Ovary (tissue), 9 donors: Measurements from ENCODE around the gene ELP5. TPM values are rescaled to one million over a fixed set of nuclear protein-coding genes. Genes with fewer than 3 reads are reported as not detected.

ENCODE experiments used
- DNase-seq, 5 donors: peaks; one replicate each; pipeline ENCODE4 v3.0.0-alpha.2; 2019 to 2020
- H3K27ac ChIP-seq, 2 donors: fragments of 200-600 bp; one replicate each; pipeline versions ENCODE4 v1.5.1 to v1.8.0; 2019 to 2022
- H3K27me3 ChIP-seq: fragments of 200-600 bp; one replicate; pipeline ENCODE4 v1.8.0; 2022
- H3K36me3 ChIP-seq: fragments of 200-600 bp; sonication (generic); one replicate; pipeline ENCODE4 v1.5.1; 2019
- H3K4me1 ChIP-seq: one replicate; pipeline ENCODE4 v1.8.1; 2013; ENCODE audit warnings: mild to moderate bottlenecking, moderate library complexity; ENCODE audit not compliant: insufficient read depth
- H3K4me3 ChIP-seq: fragments of 200-600 bp; sonication (generic); one replicate; pipeline ENCODE4 v1.5.1; 2017
- H3K9me3 ChIP-seq, 2 donors: fragments of 200-600 bp in 1 of 2; sonication (generic) in 1 of 2; one replicate each; pipeline versions ENCODE4 v1.5.1 to v1.8.1; 2013 to 2019; ENCODE audit warnings: mild to moderate bottlenecking in 1 of 2, moderate library complexity in 1 of 2
- EP300 ChIP-seq: sonication (generic); formaldehyde crosslinking; IDR thresholded peaks from one replicate; pipeline ENCODE4 v1.6.1; 2017; ENCODE audit warnings: antibody characterized with exemption
- POLR2A ChIP-seq: fragments of 450-650 bp; IDR thresholded peaks from one replicate; pipeline ENCODE4 v1.6.1; 2017; ENCODE audit warnings: antibody characterized with exemption, mild to moderate bottlenecking, moderate library complexity
- WGBS, 3 donors: extraction: QIAGEN DNeasy Blood & Tissue Kit in 1 of 3; methylation state at CpG; one replicate each; pipeline versions ENCODE4 v1.1.5 to v1.1.7; 2013 to 2017; 5-methylcytosine and 5-hydroxymethylcytosine counted together
- intact Hi-C, 4 donors: fragments of 100-400 bp; cut with DNase I; formaldehyde crosslinking; loops; one replicate each; pipeline versions ENCODE4 v1.11.0 to v1.15.1; 2022 to 2023
- polyA plus RNA-seq, 2 donors: library from polyadenylated mRNA; stranded (reverse); fragments of 200-250 nt in 1 of 2; fragments of 350-450 nt in 1 of 2; fragmentation: Illumina TruSeq in 1 of 2; extraction: RNeasy Lipid Tissue Mini Kit (QIAGEN cat#74804) in 1 of 2; gene quantifications; one replicate each; pipeline ENCODE4 v1.2.3, GENCODE V29; 2013 to 2014
- total RNA-seq, 7 donors: library from RNA; depleted of rRNA in 2 of 7; stranded (reverse); fragments of >200 nt in 2 of 7; fragmentation: NEBNext Ultra II Directional in 3 of 7; extraction: Animal tissue kit (Norgen Biotek cat#: 25700) in 3 of 7; gene quantifications; one replicate each; pipeline versions ENCODE4 v1.1.0 to v1.2.4, GENCODE V29; 2016 to 2023
- TF ChIP-seq, protein P1 (sequence below), 3 donors: fragments of 450-650 bp in 2 of 3; fragments of 200-600 bp in 1 of 3; IDR thresholded peaks; one replicate each; pipeline versions ENCODE4 v1.5.1 to v1.8.0; 2016 to 2022; ENCODE audit warnings: antibody characterized with exemption in 3 of 3, mild to moderate bottlenecking in 1 of 3
- donor health status: DM: no; HTN: no; CAD: no; lungs with moderate emphysema.
- donor health status: DM: no; HTN: no; CAD: no.
- donor health status: Bipolar disorder and iron deficiency.
- donor health status: DM: yes; HTN: yes; CAD: no.
- donor health status: DM: no; HTN: no; CAD: no.
- donor health status: DM: yes; HTN: yes; CAD: no.

The ELP5 gene
- total and polyA plus RNA-seq, 9 donors = 18.7 to 56.0 (median 40.6) TPM

DNA sequence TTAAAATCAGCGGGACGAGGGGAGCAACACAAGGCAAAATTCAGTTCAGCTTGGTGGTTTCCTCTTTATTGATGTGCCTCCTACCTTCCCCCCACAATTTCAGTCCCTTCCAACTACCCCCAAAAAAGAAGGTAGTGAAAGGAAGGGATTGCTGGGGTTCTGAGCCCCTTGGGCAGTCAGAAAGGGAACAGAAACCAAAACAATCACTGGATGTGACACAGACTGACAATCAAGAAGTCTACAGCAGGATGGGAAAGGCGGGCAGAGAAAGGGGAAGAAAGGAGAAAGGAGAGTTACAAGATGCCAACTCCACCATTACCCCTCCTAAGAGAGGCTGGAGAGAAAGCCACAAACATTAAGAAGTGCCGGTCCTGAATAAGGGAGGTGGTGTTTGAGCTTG lies 11.6 kb upstream of the ELP5 start:
- DNase-seq = no peak
- WGBS, 3 donors = 63 to 66% (median 64%) methylated on average over 4 of the region's 4 CpGs
- TF ChIP-seq POLR2A (no peak), EP300 (no peak)
- TF ChIP-seq, protein P1, sequence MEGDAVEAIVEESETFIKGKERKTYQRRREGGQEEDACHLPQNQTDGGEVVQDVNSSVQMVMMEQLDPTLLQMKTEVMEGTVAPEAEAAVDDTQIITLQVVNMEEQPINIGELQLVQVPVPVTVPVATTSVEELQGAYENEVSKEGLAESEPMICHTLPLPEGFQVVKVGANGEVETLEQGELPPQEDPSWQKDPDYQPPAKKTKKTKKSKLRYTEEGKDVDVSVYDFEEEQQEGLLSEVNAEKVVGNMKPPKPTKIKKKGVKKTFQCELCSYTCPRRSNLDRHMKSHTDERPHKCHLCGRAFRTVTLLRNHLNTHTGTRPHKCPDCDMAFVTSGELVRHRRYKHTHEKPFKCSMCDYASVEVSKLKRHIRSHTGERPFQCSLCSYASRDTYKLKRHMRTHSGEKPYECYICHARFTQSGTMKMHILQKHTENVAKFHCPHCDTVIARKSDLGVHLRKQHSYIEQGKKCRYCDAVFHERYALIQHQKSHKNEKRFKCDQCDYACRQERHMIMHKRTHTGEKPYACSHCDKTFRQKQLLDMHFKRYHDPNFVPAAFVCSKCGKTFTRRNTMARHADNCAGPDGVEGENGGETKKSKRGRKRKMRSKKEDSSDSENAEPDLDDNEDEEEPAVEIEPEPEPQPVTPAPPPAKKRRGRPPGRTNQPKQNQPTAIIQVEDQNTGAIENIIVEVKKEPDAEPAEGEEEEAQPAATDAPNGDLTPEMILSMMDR (IDR thresholded peaks at IDR 0.05) = no peak
- Histone ChIP-seq H3K27me3 (no peaks in the 10 kb centered on the region), H3K4me3 (no peak overlapping the region), H3K27ac (peak overlapping the region in 1 of 2 donors; percentile 98), H3K4me1 (peaks cover 7% of the 10 kb centered on the region), H3K9me3 (no peaks in the 10 kb centered on the region), H3K36me3 (no peaks in the 10 kb centered on the region)
- intact Hi-C loops = no loop called here

DNA sequence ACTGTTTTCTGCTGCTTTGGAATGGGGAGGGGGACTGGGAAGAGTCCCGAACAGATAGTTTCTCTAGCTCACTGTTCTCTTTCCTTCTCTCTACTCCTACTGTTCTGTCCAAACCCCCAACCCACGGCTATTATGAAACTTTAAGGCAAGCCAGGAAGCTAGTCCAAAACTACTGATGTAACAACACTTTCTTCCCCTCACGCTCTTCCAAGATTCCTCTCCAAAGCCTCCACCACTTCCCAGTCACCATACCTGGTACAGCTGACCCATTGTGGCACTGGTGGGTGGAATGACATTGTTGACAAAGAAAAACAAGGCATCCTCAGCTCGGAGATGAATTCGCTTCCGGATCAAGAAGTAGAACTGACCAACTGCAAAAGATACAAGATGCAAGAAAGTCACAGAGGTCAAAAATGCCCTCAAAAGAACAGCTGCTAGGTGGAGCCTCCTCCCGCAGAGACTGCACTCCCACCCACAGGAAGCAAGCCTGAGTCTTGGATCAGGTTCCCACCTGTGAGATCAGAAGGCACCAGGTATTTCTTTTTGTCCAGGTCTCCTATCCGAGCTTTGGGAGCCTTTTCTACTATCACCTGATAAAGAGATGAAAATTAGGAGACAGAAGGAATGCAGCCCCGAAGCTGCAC lies 10.8 kb upstream of the ELP5 start:
- intact Hi-C loops = no loop called here
- Histone ChIP-seq H3K27me3 (no peaks in the 10 kb centered on the region), H3K4me1 (peaks cover 7% of the 10 kb centered on the region), H3K27ac (peak overlapping the region; percentile 91 to 98), H3K4me3 (peak overlapping the region; percentile 86), H3K36me3 (no peaks in the 10 kb centered on the region), H3K9me3 (no peaks in the 10 kb centered on the region)
- 24 to 26% (median 24%) methylated on average over 9 of the region's 9 CpGs for WGBS, 3 donors
- TF ChIP-seq, protein P1 (IDR thresholded peaks at IDR 0.05) = no peak
- TF ChIP-seq POLR2A (no peak), EP300 (no peak)
- DNase-seq = no peak

DNA sequence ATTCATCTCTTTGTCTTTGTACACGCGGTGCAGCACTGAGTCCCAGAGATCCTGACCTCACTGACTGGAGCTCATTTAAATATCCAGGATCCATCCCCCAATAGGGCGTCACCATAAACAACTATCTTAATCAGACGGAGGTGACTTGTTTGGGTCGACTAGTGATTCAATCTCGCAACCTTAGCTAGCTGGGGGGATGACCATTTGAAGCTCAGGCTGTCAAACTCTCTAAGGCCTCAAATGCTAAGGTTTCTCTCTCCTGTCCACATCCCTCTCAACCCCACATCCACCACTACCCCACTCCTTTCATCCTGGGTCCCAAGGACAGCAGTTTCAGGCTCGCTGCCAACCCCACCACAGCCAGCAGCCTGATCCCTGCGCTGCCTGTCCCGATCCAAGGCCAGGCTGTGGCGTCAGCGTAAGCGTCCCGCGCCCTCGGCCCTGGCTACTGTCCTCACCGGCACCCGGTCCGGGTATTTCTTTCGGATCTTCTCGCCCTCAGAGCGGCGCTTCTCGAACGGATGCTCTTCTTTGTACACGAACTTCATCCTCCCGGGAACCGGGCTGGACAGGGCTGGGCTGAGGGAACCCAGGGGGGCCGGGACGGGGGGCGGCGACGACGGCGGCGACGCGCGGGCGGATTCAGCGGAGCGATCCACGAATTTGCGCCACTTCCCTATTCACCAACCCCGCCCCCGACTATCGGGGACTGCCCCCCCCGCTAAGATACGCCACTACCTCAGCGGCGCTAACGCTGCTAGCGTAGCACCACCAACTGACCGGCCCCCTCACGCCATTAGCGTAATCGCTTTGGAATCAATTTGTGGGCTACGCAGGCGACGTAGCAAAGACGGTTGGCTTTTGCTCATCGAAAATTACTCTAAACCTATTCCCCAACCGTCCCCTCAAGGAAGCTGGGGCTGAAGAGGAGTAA lies 10.0 kb upstream of the ELP5 start, which contains the start of gene GABARAP:
Gene GABARAP (minus strand): TSS at position 667 of the 934 bp plus-strand sequence. CDS start 119 bp downstream, at position 548.
- no peaks in the 10 kb centered on the region for H3K9me3 ChIP-seq
- no peaks in the 10 kb centered on the region for H3K27me3 ChIP-seq
- intact Hi-C loops = no loop called here
- no peaks in the 10 kb centered on the region for H3K36me3 ChIP-seq
- peak within 1 kb of the TSS; percentile 91 to 98 for H3K27ac ChIP-seq
- H3K4me1 ChIP-seq = peaks cover 7% of the 10 kb centered on the region
- DNase-seq = peak; percentile 94 to 98 (median 97)
- 0 to 1% (median 0%) methylated on average over 56 to 62 of the region's 62 CpGs for WGBS, 3 donors
- TF ChIP-seq POLR2A = peak; percentile 82
- TF ChIP-seq, protein P1 (IDR thresholded peaks at IDR 0.05) = no peak
- H3K4me3 ChIP-seq = peak within 1 kb of the TSS; percentile 86

DNA sequence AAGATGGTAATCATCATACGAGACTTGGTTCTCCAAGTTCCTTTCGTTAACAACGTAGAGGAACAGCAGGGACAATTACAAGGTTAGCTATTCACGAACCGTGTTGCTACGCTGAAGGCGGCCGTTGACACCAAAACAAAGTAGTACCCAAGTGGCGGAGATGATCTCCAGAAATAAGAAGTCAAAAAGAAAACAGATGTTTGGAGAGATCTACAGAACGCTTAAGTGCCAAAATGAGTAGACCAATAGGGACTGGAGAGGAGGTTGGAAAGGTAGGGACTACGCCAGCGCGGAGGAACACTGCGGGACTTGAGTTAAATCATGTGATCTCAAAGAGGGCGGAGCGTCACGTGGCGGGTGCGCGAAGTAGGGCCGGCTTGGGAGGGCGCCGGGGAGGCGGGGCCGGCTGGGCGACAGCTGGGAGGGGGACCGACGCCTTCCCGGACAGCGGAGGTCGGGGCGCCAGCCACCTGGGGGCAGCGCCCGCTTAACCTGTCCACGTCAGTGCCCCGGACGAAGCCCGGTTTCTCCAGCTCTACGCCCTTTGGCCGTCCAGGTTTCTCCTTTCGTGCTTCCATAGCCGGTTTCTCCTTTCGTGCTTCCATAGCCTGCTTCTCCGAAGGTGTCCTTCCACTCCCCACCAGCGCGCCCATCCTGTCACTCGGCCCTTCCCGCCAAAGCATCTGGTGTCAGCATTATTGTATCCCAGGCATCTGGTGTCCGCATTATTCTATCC lies 9.1 kb upstream of the ELP5 start:
- intact Hi-C loops = no loop called here
- H3K27me3 ChIP-seq = no peaks in the 10 kb centered on the region
- H3K9me3 ChIP-seq = no peaks in the 10 kb centered on the region
- no peaks in the 10 kb centered on the region for H3K36me3 ChIP-seq
- H3K4me1 ChIP-seq = peaks cover 6% of the 10 kb centered on the region
- peak overlapping the region; percentile 91 to 98 for H3K27ac ChIP-seq
- WGBS, 3 donors = 0 to 1% (median 1%) methylated on average over 49 of the region's 49 CpGs
- peak; percentile 97 to 98 (median 97) for DNase-seq
- H3K4me3 ChIP-seq = peak overlapping the region; percentile 86
- TF ChIP-seq, protein P1 (IDR thresholded peaks at IDR 0.05) = peak in 1 of 3 donors; percentile 23
- TF ChIP-seq POLR2A (peak; percentile 50), EP300 (peak; percentile 89)
